Liver (tissue), 9 donors: ENCODE results near the gene SAMD5. TPM values are rescaled to one million over a fixed set of nuclear protein-coding genes. Genes with fewer than 3 reads are reported as not detected.

Experiments
- DNase-seq: peaks from one replicate; pipeline ENCODE4 v3.0.0-alpha.2; 2017; ENCODE audit warnings: low spot score
- H3K27ac ChIP-seq, 2 donors: one replicate each; pipeline ENCODE4 v1.7.0; 2013; ENCODE audit warnings: inconsistent platforms in 2 of 2, low read length in 2 of 2, control low read depth in 1 of 2, low read depth in 1 of 2, mild to moderate bottlenecking in 1 of 2
- H3K27me3 ChIP-seq, 4 donors: one replicate each; pipeline versions ENCODE4 v1.6.1 to v1.7.0; 2013; ENCODE audit warnings: low read length in 3 of 4, inconsistent platforms in 1 of 4, mild to moderate bottlenecking in 1 of 4, moderate library complexity in 1 of 4; ENCODE audit not compliant: control insufficient read depth in 4 of 4, insufficient read depth in 4 of 4
- H3K36me3 ChIP-seq, 4 donors: one replicate each; pipeline versions ENCODE4 v1.6.1 to v1.7.0; 2013; ENCODE audit warnings: low read length in 3 of 4, mild to moderate bottlenecking in 3 of 4, low read depth in 1 of 4, moderate library complexity in 1 of 4; ENCODE audit not compliant: control insufficient read depth in 4 of 4, insufficient read depth in 3 of 4
- H3K4me1 ChIP-seq, 4 donors: one replicate each; pipeline versions ENCODE4 v1.6.1 to v1.7.0; 2013; ENCODE audit warnings: low read length in 3 of 4, mild to moderate bottlenecking in 3 of 4, moderate library complexity in 1 of 4; ENCODE audit not compliant: control insufficient read depth in 4 of 4, insufficient read depth in 4 of 4
- H3K4me3 ChIP-seq, 3 donors: one replicate each; pipeline versions ENCODE4 v1.6.1 to v1.7.0; 2013; ENCODE audit warnings: low read length in 3 of 3, control low read depth in 1 of 3, low read depth in 1 of 3, mild to moderate bottlenecking in 1 of 3
- H3K9ac ChIP-seq, 2 donors: one replicate each; pipeline ENCODE4 v1.7.0; 2013; ENCODE audit warnings: low read length in 2 of 2, mild to moderate bottlenecking in 2 of 2, moderate library complexity in 2 of 2, control low read depth in 1 of 2, low read depth in 1 of 2
- H3K9me3 ChIP-seq, 4 donors: one replicate each; pipeline versions ENCODE4 v1.6.1 to v1.7.0; 2013; ENCODE audit warnings: low read length in 3 of 4; ENCODE audit not compliant: control insufficient read depth in 4 of 4
- ATF3 ChIP-seq: IDR thresholded peaks from 2 replicates; pipeline ENCODE4 v1.6.1; 2016; ENCODE audit warnings: antibody characterized with exemption
- CTCF ChIP-seq: fragments of 150-350 bp; IDR thresholded peaks from 2 replicates; pipeline ENCODE4 v1.5.1; 2017; ENCODE audit warnings: improper control_type of control experiment, low read depth, low read length; ENCODE audit not compliant: missing input control
- EGR1 ChIP-seq, 2 donors: IDR thresholded peaks; 2 replicates each; pipeline ENCODE4 v1.6.1; 2016 to 2018; ENCODE audit warnings: antibody characterized with exemption in 2 of 2, low read depth in 2 of 2
- FOXA1 ChIP-seq: IDR thresholded peaks from 2 replicates; pipeline ENCODE4 v1.6.1; 2016; ENCODE audit warnings: antibody characterized with exemption
- FOXA2 ChIP-seq: IDR thresholded peaks from 2 replicates; pipeline ENCODE4 v1.6.1; 2016; ENCODE audit warnings: antibody characterized with exemption
- GABPA ChIP-seq, 2 donors: IDR thresholded peaks in 1 of 2; conservative IDR thresholded peaks in 1 of 2; 2 replicates each; pipeline ENCODE4 v1.6.1; 2016; ENCODE audit warnings: antibody characterized with exemption in 2 of 2, mild to moderate bottlenecking in 1 of 2, moderate library complexity in 1 of 2
- HNF4A ChIP-seq, 2 donors: conservative IDR thresholded peaks; 2 replicates each; pipeline ENCODE4 v1.6.1; 2016; ENCODE audit warnings: antibody characterized with exemption in 2 of 2, mild to moderate bottlenecking in 2 of 2
- HNF4G ChIP-seq: IDR thresholded peaks from 2 replicates; pipeline ENCODE4 v1.6.1; 2016; ENCODE audit warnings: antibody characterized with exemption
- JUND ChIP-seq, 2 donors: IDR thresholded peaks; 2 replicates each; pipeline ENCODE4 v1.6.1; 2016; ENCODE audit warnings: antibody characterized with exemption in 2 of 2
- MAX ChIP-seq: IDR thresholded peaks from 2 replicates; pipeline ENCODE4 v1.6.1; 2016; ENCODE audit warnings: antibody characterized with exemption
- NR2F2 ChIP-seq: IDR thresholded peaks from 2 replicates; pipeline ENCODE4 v1.6.1; 2016; ENCODE audit warnings: antibody characterized with exemption
- RAD21 ChIP-seq, 2 donors: IDR thresholded peaks; 2 replicates each; pipeline ENCODE4 v1.6.1; 2016; ENCODE audit warnings: antibody characterized with exemption in 2 of 2, mild to moderate bottlenecking in 2 of 2
- REST ChIP-seq: IDR thresholded peaks from 2 replicates; pipeline ENCODE4 v1.6.1; 2016; ENCODE audit warnings: antibody characterized with exemption, mild to moderate bottlenecking
- RXRA ChIP-seq, 2 donors: IDR thresholded peaks; 2 replicates each; pipeline ENCODE4 v1.6.1; 2017 to 2018; ENCODE audit warnings: antibody characterized with exemption in 2 of 2, mild to moderate bottlenecking in 1 of 2
- SP1 ChIP-seq: IDR thresholded peaks from 2 replicates; pipeline ENCODE4 v1.6.1; 2018; ENCODE audit warnings: antibody characterized with exemption, mild to moderate bottlenecking
- TAF1 ChIP-seq: conservative IDR thresholded peaks from 2 replicates; pipeline ENCODE4 v1.6.1; 2016; ENCODE audit warnings: antibody characterized with exemption, mild to moderate bottlenecking
- YY1 ChIP-seq: IDR thresholded peaks from 2 replicates; pipeline ENCODE4 v1.6.1; 2016; ENCODE audit warnings: antibody characterized with exemption, mild to moderate bottlenecking
- ZBTB33 ChIP-seq: IDR thresholded peaks from 2 replicates; pipeline ENCODE4 v1.6.1; 2016; ENCODE audit warnings: antibody characterized with exemption
- WGBS: extraction: QIAGEN DNeasy Blood & Tissue Kit; methylation state at CpG from one replicate; pipeline ENCODE4 v1.1.7; 2013; 5-methylcytosine and 5-hydroxymethylcytosine counted together
- polyA plus RNA-seq, 2 donors: library from polyadenylated mRNA; stranded (reverse) in 1 of 2; unstranded in 1 of 2; fragments of 200-250 nt in 1 of 2; fragments of >200 nt in 1 of 2; fragmentation: Nextera tagmentation in 1 of 2; extraction: Ambion mirVana in 1 of 2; gene quantifications; one replicate each; pipeline versions ENCODE4 v1.2.1 to v1.2.3, GENCODE V29; 2013 to 2015
- total RNA-seq, 2 donors: library from RNA; depleted of rRNA; stranded (reverse); fragments of >200 nt; gene quantifications; one replicate each; pipeline ENCODE4 v1.2.3, GENCODE V29; 2014
- donor health status: healthy.
- donor health status: healthy.
- donor health status: healthy.
- donor health status: healthy.
- donor health status: healthy.

The SAMD5 gene
- total and polyA plus RNA-seq, 4 donors = 2.7 to 7.6 (median 3.2) TPM

GRCh38 chr6:147530132-147531060 lies 21.9 kb downstream of the SAMD5 start (continued):
- TF ChIP-seq CTCF (no peak), FOXA1 (peak; percentile 42), EGR1 (IDR thresholded peaks at IDR 0.05; ENCODE audit: low read depth in 2 of 2) (no peak), ATF3 (no peak)

GRCh38 chr6:147531321-147531720 lies 22.8 kb downstream of the SAMD5 start:
- 80% methylated on average over 2 of the region's 2 CpGs for WGBS
- DNase-seq = no peak
- Histone ChIP-seq H3K4me3 (no peak overlapping the region), H3K27me3 (no peaks in the 10 kb centered on the region), H3K27ac (peak overlapping the region; percentile 25 to 29), H3K9ac (no peak overlapping the region), H3K9me3 (no peaks in the 10 kb centered on the region), H3K4me1 (peaks cover 5 to 57% (median 24%) of the 10 kb centered on the region in 4 donors), H3K36me3 (no peaks in the 10 kb centered on the region)
- TF ChIP-seq RAD21 (IDR thresholded peaks at IDR 0.05) (no peak), HNF4G (no peak), EGR1 (IDR thresholded peaks at IDR 0.05; ENCODE audit: low read depth in 2 of 2) (no peak), YY1 (no peak), JUND (IDR thresholded peaks at IDR 0.05) (no peak), TAF1 (no peak), GABPA (IDR thresholded peaks at IDR 0.05 in 1 of 2, conservative IDR thresholded peaks at IDR 0.05 in 1 of 2) (no peak), RXRA (IDR thresholded peaks at IDR 0.05) (no peak), CTCF (no peak), REST (no peak), HNF4A (conservative IDR thresholded peaks at IDR 0.05) (no peak), ATF3 (no peak), MAX (no peak), FOXA2 (no peak), NR2F2 (no peak), ZBTB33 (no peak), FOXA1 (no peak), SP1 (no peak)
